Neural cell (in vitro differentiated cells): ENCODE results near the gene GNG2. TPM values are rescaled to one million over a fixed set of nuclear protein-coding genes. Genes with fewer than 3 reads are reported as not detected.

Experiments
- H2AFZ ChIP-seq: fragments of 200-600, 300-800 bp; sonication (generic), shearing (Covaris generic); 2 replicates; pipeline ENCODE4 v1.6.0; 2014; ENCODE audit warnings: low read depth, mild to moderate bottlenecking, antibody characterized with exemption, low read length, moderate library complexity
- H3F3A ChIP-seq: fragments of 200-600 bp; shearing (Covaris generic); 2 replicates; pipeline ENCODE4 v1.6.1; 2016; ENCODE audit warnings: mild to moderate bottlenecking, moderate library complexity, mixed read lengths, antibody characterized with exemption, low read length; ENCODE audit not compliant: insufficient read depth, poor library complexity, severe bottlenecking
- H3K27ac ChIP-seq: fragments of 200-600, 300-800 bp; sonication (generic), shearing (Covaris generic); 2 replicates; pipeline ENCODE4 v1.5.1; 2014; ENCODE audit warnings: mild to moderate bottlenecking, low read length, moderate library complexity
- H3K27me3 ChIP-seq: fragments of 300-800, 200-600 bp; sonication (generic), shearing (Covaris generic); 2 replicates; pipeline ENCODE4 v1.6.0; 2014; ENCODE audit warnings: mild to moderate bottlenecking, low read depth, low read length, moderate library complexity; ENCODE audit not compliant: insufficient read depth
- H3K36me3 ChIP-seq: fragments of 300-800, 200-600 bp; sonication (generic), shearing (Covaris generic); 2 replicates; pipeline ENCODE4 v1.5.1; 2014; ENCODE audit warnings: mild to moderate bottlenecking, antibody characterized with exemption, low read length, moderate library complexity; ENCODE audit not compliant: insufficient read depth
- H3K4me2 ChIP-seq: fragments of 300-800, 200-600 bp; sonication (generic), shearing (Covaris generic); 2 replicates; pipeline ENCODE4 v1.6.0; 2014; ENCODE audit warnings: mild to moderate bottlenecking, low read length
- H3K4me3 ChIP-seq: fragments of 300-800, 200-600 bp; sonication (generic), shearing (Covaris generic); 2 replicates; pipeline ENCODE4 v1.5.1; 2014; ENCODE audit warnings: mild to moderate bottlenecking, low read length, moderate library complexity
- H3K79me2 ChIP-seq: fragments of 200-600 bp; shearing (Covaris generic); replicated peaks from 2 replicates; pipeline ENCODE4 v1.6.0; 2014; ENCODE audit warnings: mild to moderate bottlenecking, low read length, moderate library complexity; ENCODE audit not compliant: insufficient read depth
- H3K9ac ChIP-seq: fragments of 300-800, 200-600 bp; sonication (generic), shearing (Covaris generic); 2 replicates; pipeline ENCODE4 v1.6.1; 2016; ENCODE audit warnings: mild to moderate bottlenecking, low read length, mixed read lengths
- H3K9me2 ChIP-seq: fragments of 200-600 bp; shearing (Covaris generic); 2 replicates; pipeline ENCODE4 v1.6.1; 2016; ENCODE audit warnings: mild to moderate bottlenecking, low read length, mixed read lengths; ENCODE audit not compliant: insufficient read depth
- H3K9me3 ChIP-seq: fragments of 200-600, 300-800 bp; sonication (generic), shearing (Covaris generic); 2 replicates; pipeline ENCODE4 v1.6.1; 2016; ENCODE audit warnings: mild to moderate bottlenecking, mixed run types, low read length, moderate library complexity, mixed read lengths
- H4K20me1 ChIP-seq: fragments of 200-600 bp; shearing (Covaris generic); 2 replicates; pipeline ENCODE4 v1.6.1; 2016; ENCODE audit warnings: mild to moderate bottlenecking, mixed run types; ENCODE audit not compliant: insufficient read depth
- EP300 ChIP-seq: fragments of 450-650 bp; conservative IDR thresholded peaks from 2 replicates; pipeline ENCODE4 v1.6.1; 2014; ENCODE audit warnings: antibody characterized with exemption, mild to moderate bottlenecking, moderate library complexity; ENCODE audit not compliant: poor library complexity, severe bottlenecking
- EZH2 ChIP-seq: fragments of 200-600, 300-800 bp; shearing (Covaris generic), sonication (generic); IDR thresholded peaks from 2 replicates; pipeline ENCODE4 v1.6.1; 2014; ENCODE audit warnings: antibody characterized with exemption, low read length, borderline replicate concordance, mild to moderate bottlenecking; ENCODE audit not compliant: insufficient read depth, poor library complexity, severe bottlenecking
- MXI1 ChIP-seq: fragments of 450-650 bp; conservative IDR thresholded peaks from 2 replicates; pipeline ENCODE4 v1.6.1; 2014; ENCODE audit warnings: antibody characterized with exemption, mild to moderate bottlenecking; ENCODE audit not compliant: poor library complexity, severe bottlenecking
- POLR2AphosphoS5 ChIP-seq: IDR thresholded peaks from 2 replicates; pipeline ENCODE4 v1.6.1; 2012
- RAD21 ChIP-seq: fragments of 450-650 bp; conservative IDR thresholded peaks from 2 replicates; pipeline ENCODE4 v1.6.1; 2014; ENCODE audit warnings: antibody characterized with exemption, mild to moderate bottlenecking, moderate library complexity
- SMC3 ChIP-seq: fragments of 450-650 bp; conservative IDR thresholded peaks from 2 replicates; pipeline ENCODE4 v1.6.1; 2014; ENCODE audit warnings: antibody characterized with exemption, mild to moderate bottlenecking, moderate library complexity; ENCODE audit not compliant: poor library complexity
- TAF1 ChIP-seq: IDR thresholded peaks from 2 replicates; pipeline ENCODE4 v1.6.1; 2012; ENCODE audit warnings: low read depth
- polyA plus RNA-seq: library from polyadenylated mRNA; depleted of rRNA; stranded (reverse); fragments of >200 nt; gene quantifications from 2 replicates; pipeline ENCODE4 v1.2.3, GENCODE V29; 2014
- TF ChIP-seq, protein P1 (sequence below): IDR thresholded peaks from 2 replicates; pipeline ENCODE4 v1.6.1; 2012; ENCODE audit warnings: borderline replicate concordance
- TF ChIP-seq, protein P2 (sequence below): fragments of 450-650 bp; IDR thresholded peaks from 2 replicates; pipeline ENCODE4 v1.5.1; 2014; ENCODE audit warnings: antibody characterized with exemption, mild to moderate bottlenecking, moderate library complexity; ENCODE audit not compliant: poor library complexity, severe bottlenecking

Gene GNG2
- polyA plus RNA-seq, 1 donor from 2014 or later, result 515 TPM

DNA sequence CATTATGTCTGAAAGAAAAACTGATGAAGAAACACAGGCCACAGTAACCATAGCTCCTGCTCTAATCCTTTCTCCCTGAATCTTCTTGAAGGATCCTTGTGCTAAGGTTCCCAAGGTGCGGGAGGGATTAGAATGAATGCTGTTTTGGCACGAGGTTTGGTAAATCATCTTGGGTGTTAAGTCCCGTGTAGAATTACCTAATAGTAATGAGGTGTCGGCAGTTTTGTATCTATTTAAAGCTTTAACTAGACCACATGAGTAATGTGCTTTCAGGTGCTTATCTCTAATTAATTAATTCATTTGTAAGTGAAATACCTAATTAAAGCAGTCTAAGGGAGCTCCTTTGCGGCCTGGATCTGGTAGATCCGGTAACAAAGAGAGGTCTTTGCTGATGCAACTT is 53.9 kb downstream of the GNG2 start:
- H3K27ac ChIP-seq, result no peak overlapping the region
- no peak overlapping the region for H2AFZ ChIP-seq
- H3K4me3 ChIP-seq, result no peak overlapping the region
- H4K20me1 ChIP-seq, result peaks cover 4% of the 10 kb centered on the region
- no peak overlapping the region for H3K4me2 ChIP-seq
- TF ChIP-seq TAF1 (no peak), MXI1 (no peak), SMC3 (no peak), RAD21 (no peak), POLR2AphosphoS5 (no peak), EP300 (no peak), EZH2 (no peak)
- TF ChIP-seq, protein P1, sequence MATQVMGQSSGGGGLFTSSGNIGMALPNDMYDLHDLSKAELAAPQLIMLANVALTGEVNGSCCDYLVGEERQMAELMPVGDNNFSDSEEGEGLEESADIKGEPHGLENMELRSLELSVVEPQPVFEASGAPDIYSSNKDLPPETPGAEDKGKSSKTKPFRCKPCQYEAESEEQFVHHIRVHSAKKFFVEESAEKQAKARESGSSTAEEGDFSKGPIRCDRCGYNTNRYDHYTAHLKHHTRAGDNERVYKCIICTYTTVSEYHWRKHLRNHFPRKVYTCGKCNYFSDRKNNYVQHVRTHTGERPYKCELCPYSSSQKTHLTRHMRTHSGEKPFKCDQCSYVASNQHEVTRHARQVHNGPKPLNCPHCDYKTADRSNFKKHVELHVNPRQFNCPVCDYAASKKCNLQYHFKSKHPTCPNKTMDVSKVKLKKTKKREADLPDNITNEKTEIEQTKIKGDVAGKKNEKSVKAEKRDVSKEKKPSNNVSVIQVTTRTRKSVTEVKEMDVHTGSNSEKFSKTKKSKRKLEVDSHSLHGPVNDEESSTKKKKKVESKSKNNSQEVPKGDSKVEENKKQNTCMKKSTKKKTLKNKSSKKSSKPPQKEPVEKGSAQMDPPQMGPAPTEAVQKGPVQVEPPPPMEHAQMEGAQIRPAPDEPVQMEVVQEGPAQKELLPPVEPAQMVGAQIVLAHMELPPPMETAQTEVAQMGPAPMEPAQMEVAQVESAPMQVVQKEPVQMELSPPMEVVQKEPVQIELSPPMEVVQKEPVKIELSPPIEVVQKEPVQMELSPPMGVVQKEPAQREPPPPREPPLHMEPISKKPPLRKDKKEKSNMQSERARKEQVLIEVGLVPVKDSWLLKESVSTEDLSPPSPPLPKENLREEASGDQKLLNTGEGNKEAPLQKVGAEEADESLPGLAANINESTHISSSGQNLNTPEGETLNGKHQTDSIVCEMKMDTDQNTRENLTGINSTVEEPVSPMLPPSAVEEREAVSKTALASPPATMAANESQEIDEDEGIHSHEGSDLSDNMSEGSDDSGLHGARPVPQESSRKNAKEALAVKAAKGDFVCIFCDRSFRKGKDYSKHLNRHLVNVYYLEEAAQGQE, result no peak
- TF ChIP-seq, protein P2, sequence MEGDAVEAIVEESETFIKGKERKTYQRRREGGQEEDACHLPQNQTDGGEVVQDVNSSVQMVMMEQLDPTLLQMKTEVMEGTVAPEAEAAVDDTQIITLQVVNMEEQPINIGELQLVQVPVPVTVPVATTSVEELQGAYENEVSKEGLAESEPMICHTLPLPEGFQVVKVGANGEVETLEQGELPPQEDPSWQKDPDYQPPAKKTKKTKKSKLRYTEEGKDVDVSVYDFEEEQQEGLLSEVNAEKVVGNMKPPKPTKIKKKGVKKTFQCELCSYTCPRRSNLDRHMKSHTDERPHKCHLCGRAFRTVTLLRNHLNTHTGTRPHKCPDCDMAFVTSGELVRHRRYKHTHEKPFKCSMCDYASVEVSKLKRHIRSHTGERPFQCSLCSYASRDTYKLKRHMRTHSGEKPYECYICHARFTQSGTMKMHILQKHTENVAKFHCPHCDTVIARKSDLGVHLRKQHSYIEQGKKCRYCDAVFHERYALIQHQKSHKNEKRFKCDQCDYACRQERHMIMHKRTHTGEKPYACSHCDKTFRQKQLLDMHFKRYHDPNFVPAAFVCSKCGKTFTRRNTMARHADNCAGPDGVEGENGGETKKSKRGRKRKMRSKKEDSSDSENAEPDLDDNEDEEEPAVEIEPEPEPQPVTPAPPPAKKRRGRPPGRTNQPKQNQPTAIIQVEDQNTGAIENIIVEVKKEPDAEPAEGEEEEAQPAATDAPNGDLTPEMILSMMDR, result no peak
- no peak overlapping the region for H3K9ac ChIP-seq
- peaks cover 18% of the 10 kb centered on the region for H3K79me2 ChIP-seq
- H3K27me3 ChIP-seq, result no peaks in the 10 kb centered on the region
- no peaks in the 10 kb centered on the region for H3K9me3 ChIP-seq
- peaks cover 7% of the 10 kb centered on the region for H3K36me3 ChIP-seq
- H3K9me2 ChIP-seq, result no peaks in the 10 kb centered on the region
- H3F3A ChIP-seq, result no peaks in the 10 kb centered on the region

DNA sequence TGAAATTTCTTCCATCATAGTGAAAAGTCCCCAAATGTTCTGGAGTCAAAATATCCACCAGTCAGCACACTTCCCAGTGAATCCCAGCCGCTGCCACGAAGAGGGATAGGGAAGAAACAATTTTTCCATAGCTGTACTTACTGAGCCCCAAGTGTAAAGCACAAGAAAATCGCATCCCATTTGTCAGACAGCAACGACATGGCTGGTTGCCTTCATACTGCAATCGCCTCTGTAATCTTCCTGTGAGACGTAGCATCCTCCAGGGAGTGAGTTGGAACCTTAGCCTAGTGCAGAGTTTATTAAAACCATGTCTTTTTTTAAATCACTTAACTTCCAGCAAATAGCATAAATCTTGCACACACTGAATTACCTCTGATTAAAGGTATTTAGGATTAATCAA is 56.8 kb downstream of the GNG2 start:
- Histone ChIP-seq H3K27ac (no peak overlapping the region), H3K9me3 (no peaks in the 10 kb centered on the region), H3K9ac (no peak overlapping the region), H3K4me2 (no peak overlapping the region), H3K27me3 (peaks cover 4% of the 10 kb centered on the region), H3K9me2 (no peaks in the 10 kb centered on the region), H3F3A (no peaks in the 10 kb centered on the region), H3K79me2 (peaks cover 8% of the 10 kb centered on the region), H3K4me3 (no peak overlapping the region), H3K36me3 (peaks cover 7% of the 10 kb centered on the region), H2AFZ (no peak overlapping the region), H4K20me1 (no peaks in the 10 kb centered on the region)
- TF ChIP-seq SMC3 (no peak), EP300 (no peak), POLR2AphosphoS5 (no peak), RAD21 (no peak), MXI1 (no peak), TAF1 (no peak), EZH2 (no peak)
- TF ChIP-seq, protein P1, result no peak
- TF ChIP-seq, protein P2, result no peak
